WTC11 (cell line): ENCODE measurements around the gene MEGF6. TPM values are rescaled to one million over a fixed set of nuclear protein-coding genes. Genes with fewer than 3 reads are reported as not detected.

Experiments
- ATAC-seq: fragments of 200-7000 bp; cut with Tn5 transposase; 2 replicates; pipeline ENCODE4 v1.10.0; 2021; ENCODE audit warnings: mild to moderate bottlenecking, moderate library complexity
- CTCF ChIA-PET: fragments of 300-600 bp; sonication (Branson Sonifier 250); formaldehyde crosslinking; loops from one replicate; lab custom pipeline; 2021; ENCODE audit warnings: antibody characterized with exemption; lab: Charles Lee
- POLR2A ChIA-PET: fragments of 350-600 bp; sonication (Branson Sonifier 250); formaldehyde crosslinking; loops from one replicate; lab custom pipeline; 2021; ENCODE audit warnings: antibody characterized with exemption; lab: Charles Lee
- DNase-seq: peaks from one replicate; pipeline ENCODE4 v3.0.0; 2021; ENCODE audit warnings: low spot score
- H3K27ac Mint-ChIP-seq: 2 replicates; pipeline ENCODE4 v1.8.0; 2021; ENCODE audit warnings: mixed read lengths
- H3K27me3 Mint-ChIP-seq: 2 replicates; pipeline ENCODE4 v1.8.0; 2021; ENCODE audit warnings: low read depth, mild to moderate bottlenecking, moderate library complexity, mixed read lengths
- H3K36me3 Mint-ChIP-seq: 2 replicates; pipeline ENCODE4 v1.8.0; 2021; ENCODE audit warnings: mixed read lengths
- H3K4me1 Mint-ChIP-seq: 2 replicates; pipeline ENCODE4 v1.8.0; 2022; ENCODE audit warnings: mixed read lengths
- H3K4me3 Mint-ChIP-seq: 2 replicates; pipeline ENCODE4 v1.8.0; 2021; ENCODE audit warnings: mild to moderate bottlenecking, moderate library complexity, mixed read lengths
- H3K9me3 Mint-ChIP-seq: 2 replicates; pipeline ENCODE4 v1.8.0; 2021; ENCODE audit warnings: mixed read lengths
- ARID4B ChIP-seq: sonication (generic); formaldehyde crosslinking; IDR thresholded peaks from 2 replicates; pipeline ENCODE4 v1.8.0; 2023; ENCODE audit warnings: missing genetic modification reagents, mild to moderate bottlenecking, borderline replicate concordance
- CREB1 ChIP-seq: sonication (generic); formaldehyde crosslinking; IDR thresholded peaks from 2 replicates; pipeline ENCODE4 v1.8.0; 2023; ENCODE audit warnings: mild to moderate bottlenecking, missing genetic modification reagents
- ETV6 ChIP-seq: sonication (generic); formaldehyde crosslinking; IDR thresholded peaks from 2 replicates; pipeline ENCODE4 v1.8.1; 2022; ENCODE audit warnings: mild to moderate bottlenecking, missing genetic modification reagents
- FOXJ3 ChIP-seq: sonication (generic); formaldehyde crosslinking; IDR thresholded peaks from 2 replicates; pipeline ENCODE4 v1.9.0; 2021; ENCODE audit warnings: missing genetic modification reagents, mild to moderate bottlenecking, borderline replicate concordance
- FOXK1 ChIP-seq: sonication (generic); formaldehyde crosslinking; IDR thresholded peaks from 2 replicates; pipeline ENCODE4 v1.8.0; 2022; ENCODE audit warnings: mild to moderate bottlenecking, moderate library complexity, missing genetic modification reagents
- GABPB1 ChIP-seq: sonication (generic); formaldehyde crosslinking; IDR thresholded peaks from 2 replicates; pipeline ENCODE4 v1.8.1; 2023; ENCODE audit warnings: mild to moderate bottlenecking, missing genetic modification reagents
- HMGXB4 ChIP-seq: sonication (generic); formaldehyde crosslinking; IDR thresholded peaks from 2 replicates; pipeline ENCODE4 v1.8.1; 2023; ENCODE audit warnings: mild to moderate bottlenecking, moderate library complexity, missing genetic modification reagents
- JUN ChIP-seq: sonication (generic); formaldehyde crosslinking; IDR thresholded peaks from 2 replicates; pipeline ENCODE4 v1.8.0; 2023; ENCODE audit warnings: mild to moderate bottlenecking, missing genetic modification reagents
- KAT7 ChIP-seq: sonication (generic); formaldehyde crosslinking; IDR thresholded peaks from 2 replicates; pipeline ENCODE4 v1.8.1; 2023; ENCODE audit warnings: missing genetic modification reagents, mild to moderate bottlenecking, borderline replicate concordance
- MYBL2 ChIP-seq: sonication (generic); formaldehyde crosslinking; IDR thresholded peaks from 2 replicates; pipeline ENCODE4 v1.8.1; 2023; ENCODE audit warnings: mild to moderate bottlenecking, moderate library complexity, missing genetic modification reagents
- RELA ChIP-seq: sonication (generic); formaldehyde crosslinking; IDR thresholded peaks from 2 replicates; pipeline ENCODE4 v1.8.1; 2022; ENCODE audit warnings: missing genetic modification reagents, mild to moderate bottlenecking, borderline replicate concordance
- SOX15 ChIP-seq: fragments of 250-450 bp; sonication (Bioruptor Pico); IDR thresholded peaks from 2 replicates; pipeline ENCODE4 v1.9.0; 2021; ENCODE audit warnings: mild to moderate bottlenecking
- USF1 ChIP-seq: sonication (generic); formaldehyde crosslinking; IDR thresholded peaks from 2 replicates; pipeline ENCODE4 v1.8.0; 2022; ENCODE audit warnings: mild to moderate bottlenecking, missing genetic modification reagents
- ZNF121 ChIP-seq: sonication (generic); formaldehyde crosslinking; IDR thresholded peaks from 2 replicates; pipeline ENCODE4 v1.8.0; 2023; ENCODE audit warnings: missing genetic modification reagents
- ZNF138 ChIP-seq: sonication (generic); formaldehyde crosslinking; conservative IDR thresholded peaks from 2 replicates; pipeline ENCODE4 v1.8.1; 2022; ENCODE audit warnings: mild to moderate bottlenecking, moderate library complexity, missing genetic modification reagents
- ZNF263 ChIP-seq: sonication (generic); formaldehyde crosslinking; IDR thresholded peaks from 2 replicates; pipeline ENCODE4 v1.8.1; 2022; ENCODE audit warnings: low read depth, mild to moderate bottlenecking, moderate library complexity, missing genetic modification reagents
- ZNF317 ChIP-seq: sonication (generic); formaldehyde crosslinking; IDR thresholded peaks from 2 replicates; pipeline ENCODE4 v1.8.1; 2023; ENCODE audit warnings: low read depth, mild to moderate bottlenecking, moderate library complexity, missing genetic modification reagents, borderline replicate concordance
- ZNF396 ChIP-seq: fragments of 250-450 bp; sonication (Bioruptor Pico); IDR thresholded peaks from 2 replicates; pipeline ENCODE4 v1.8.0; 2021; ENCODE audit warnings: mild to moderate bottlenecking, moderate library complexity, borderline replicate concordance
- ZNF416 ChIP-seq: fragments of 250-450 bp; sonication (Bioruptor Pico); IDR thresholded peaks from 2 replicates; pipeline ENCODE4 v1.9.0; 2021; ENCODE audit warnings: mild to moderate bottlenecking, inconsistent platforms
- ZSCAN18 ChIP-seq: fragments of 250-450 bp; sonication (Bioruptor Pico); IDR thresholded peaks from 2 replicates; pipeline ENCODE4 v2.1.2; 2022; ENCODE audit warnings: mild to moderate bottlenecking, moderate library complexity
- total RNA-seq: library from RNA; stranded (reverse); gene quantifications from 3 replicates; pipeline ENCODE4 v1.2.3, GENCODE V29; 2021

The MEGF6 gene
- total RNA-seq, 1 experiment from 2014 or later = 24.9 TPM

- Mint-ChIP-seq H3K4me3 (no peak overlapping the region), H3K27ac (no peak overlapping the region), H3K36me3 (no peaks in the 10 kb centered on the region), H3K4me1 (no peaks in the 10 kb centered on the region), H3K27me3 (no peaks in the 10 kb centered on the region), H3K9me3 (no peaks in the 10 kb centered on the region)
- POLR2A ChIA-PET = interaction anchor here (0.5 kb wide), 1 partner anchor 196 kb away, joined by 3 read pairs; no protein-coding TSS in a partner anchor
- CTCF ChIA-PET = interaction anchor here (1.5 to 2.1 kb wide), 2 partner anchors 23 to 50 kb away, joined by 4 to 7 read pairs; no protein-coding TSS in a partner anchor
- TF ChIP-seq SOX15 = no peak
- no peak for TF ChIP-seq CREB1 (CRISPR knock-in tag)
- no peak for TF ChIP-seq ZNF416 (CRISPR knock-in tag)
- TF ChIP-seq JUN (CRISPR knock-in tag) = no peak
- no peak for TF ChIP-seq ETV6
- no peak for TF ChIP-seq GABPB1
- TF ChIP-seq RELA (CRISPR knock-in tag) = no peak
- TF ChIP-seq HMGXB4 (CRISPR knock-in tag) = no peak
- DNase-seq (no peak), ATAC-seq (no peak)
These were observed 42.4 kb downstream of the MEGF6 start for GRCh38 chr1:3568815-3569435.

- POLR2A ChIA-PET = no interaction called here
- no peaks in the 10 kb centered on the region for H3K36me3 Mint-ChIP-seq
- no peak overlapping the region for H3K27ac Mint-ChIP-seq
- H3K9me3 Mint-ChIP-seq = no peaks in the 10 kb centered on the region
- no peak for TF ChIP-seq ZNF263 (CRISPR knock-in tag)
- no peak for TF ChIP-seq ZNF317
- no peak for TF ChIP-seq ZNF396
- no peak for TF ChIP-seq ZNF138
- no peak for TF ChIP-seq ZSCAN18 (CRISPR knock-in tag)
- no peak for TF ChIP-seq MYBL2 (CRISPR knock-in tag)
- TF ChIP-seq ETV6 = no peak
- no peak for TF ChIP-seq ZNF121 (CRISPR knock-in tag)
- no peak for TF ChIP-seq USF1 (CRISPR knock-in tag)
- TF ChIP-seq FOXJ3 = no peak
- TF ChIP-seq ARID4B = no peak
- no peak for TF ChIP-seq FOXK1
- TF ChIP-seq KAT7 (CRISPR knock-in tag) = no peak
- DNase-seq = no peak
- H3K4me3 Mint-ChIP-seq = no peak overlapping the region
- H3K27me3 Mint-ChIP-seq = no peaks in the 10 kb centered on the region
- CTCF ChIA-PET = interaction anchor here (1.1 to 2.6 kb wide), 4 partner anchors 52 to 160 kb away, joined by 3 to 17 read pairs (median 8); no protein-coding TSS in a partner anchor
- ATAC-seq = no peak
- H3K4me1 Mint-ChIP-seq = no peaks in the 10 kb centered on the region
These were observed 44.1 kb downstream of the MEGF6 start for GRCh38 chr1:3566951-3567804.
